Neural cell (in vitro differentiated cells): ENCODE data around the gene INPP5A. TPM values are rescaled to one million over a fixed set of nuclear protein-coding genes. Genes with fewer than 3 reads are reported as not detected.

Source experiments
- H2AFZ ChIP-seq: fragments of 200-600, 300-800 bp; sonication (generic), shearing (Covaris generic); 2 replicates; pipeline ENCODE4 v1.6.0; 2014; ENCODE audit warnings: low read depth, mild to moderate bottlenecking, antibody characterized with exemption, low read length, moderate library complexity
- H3F3A ChIP-seq: fragments of 200-600 bp; shearing (Covaris generic); 2 replicates; pipeline ENCODE4 v1.6.1; 2016; ENCODE audit warnings: mild to moderate bottlenecking, moderate library complexity, mixed read lengths, antibody characterized with exemption, low read length; ENCODE audit not compliant: insufficient read depth, poor library complexity, severe bottlenecking
- H3K27ac ChIP-seq: fragments of 200-600, 300-800 bp; sonication (generic), shearing (Covaris generic); 2 replicates; pipeline ENCODE4 v1.5.1; 2014; ENCODE audit warnings: mild to moderate bottlenecking, low read length, moderate library complexity
- H3K27me3 ChIP-seq: fragments of 300-800, 200-600 bp; sonication (generic), shearing (Covaris generic); 2 replicates; pipeline ENCODE4 v1.6.0; 2014; ENCODE audit warnings: mild to moderate bottlenecking, low read depth, low read length, moderate library complexity; ENCODE audit not compliant: insufficient read depth
- H3K36me3 ChIP-seq: fragments of 300-800, 200-600 bp; sonication (generic), shearing (Covaris generic); 2 replicates; pipeline ENCODE4 v1.5.1; 2014; ENCODE audit warnings: mild to moderate bottlenecking, antibody characterized with exemption, low read length, moderate library complexity; ENCODE audit not compliant: insufficient read depth
- H3K4me2 ChIP-seq: fragments of 300-800, 200-600 bp; sonication (generic), shearing (Covaris generic); 2 replicates; pipeline ENCODE4 v1.6.0; 2014; ENCODE audit warnings: mild to moderate bottlenecking, low read length
- H3K4me3 ChIP-seq: fragments of 300-800, 200-600 bp; sonication (generic), shearing (Covaris generic); 2 replicates; pipeline ENCODE4 v1.5.1; 2014; ENCODE audit warnings: mild to moderate bottlenecking, low read length, moderate library complexity
- H3K79me2 ChIP-seq: fragments of 200-600 bp; shearing (Covaris generic); replicated peaks from 2 replicates; pipeline ENCODE4 v1.6.0; 2014; ENCODE audit warnings: mild to moderate bottlenecking, low read length, moderate library complexity; ENCODE audit not compliant: insufficient read depth
- H3K9ac ChIP-seq: fragments of 300-800, 200-600 bp; sonication (generic), shearing (Covaris generic); 2 replicates; pipeline ENCODE4 v1.6.1; 2016; ENCODE audit warnings: mild to moderate bottlenecking, low read length, mixed read lengths
- H3K9me2 ChIP-seq: fragments of 200-600 bp; shearing (Covaris generic); 2 replicates; pipeline ENCODE4 v1.6.1; 2016; ENCODE audit warnings: mild to moderate bottlenecking, low read length, mixed read lengths; ENCODE audit not compliant: insufficient read depth
- H3K9me3 ChIP-seq: fragments of 200-600, 300-800 bp; sonication (generic), shearing (Covaris generic); 2 replicates; pipeline ENCODE4 v1.6.1; 2016; ENCODE audit warnings: mild to moderate bottlenecking, mixed run types, low read length, moderate library complexity, mixed read lengths
- H4K20me1 ChIP-seq: fragments of 200-600 bp; shearing (Covaris generic); 2 replicates; pipeline ENCODE4 v1.6.1; 2016; ENCODE audit warnings: mild to moderate bottlenecking, mixed run types; ENCODE audit not compliant: insufficient read depth
- EP300 ChIP-seq: fragments of 450-650 bp; conservative IDR thresholded peaks from 2 replicates; pipeline ENCODE4 v1.6.1; 2014; ENCODE audit warnings: antibody characterized with exemption, mild to moderate bottlenecking, moderate library complexity; ENCODE audit not compliant: poor library complexity, severe bottlenecking
- EZH2 ChIP-seq: fragments of 200-600, 300-800 bp; shearing (Covaris generic), sonication (generic); IDR thresholded peaks from 2 replicates; pipeline ENCODE4 v1.6.1; 2014; ENCODE audit warnings: antibody characterized with exemption, low read length, borderline replicate concordance, mild to moderate bottlenecking; ENCODE audit not compliant: insufficient read depth, poor library complexity, severe bottlenecking
- MXI1 ChIP-seq: fragments of 450-650 bp; conservative IDR thresholded peaks from 2 replicates; pipeline ENCODE4 v1.6.1; 2014; ENCODE audit warnings: antibody characterized with exemption, mild to moderate bottlenecking; ENCODE audit not compliant: poor library complexity, severe bottlenecking
- POLR2AphosphoS5 ChIP-seq: IDR thresholded peaks from 2 replicates; pipeline ENCODE4 v1.6.1; 2012
- RAD21 ChIP-seq: fragments of 450-650 bp; conservative IDR thresholded peaks from 2 replicates; pipeline ENCODE4 v1.6.1; 2014; ENCODE audit warnings: antibody characterized with exemption, mild to moderate bottlenecking, moderate library complexity
- SMC3 ChIP-seq: fragments of 450-650 bp; conservative IDR thresholded peaks from 2 replicates; pipeline ENCODE4 v1.6.1; 2014; ENCODE audit warnings: antibody characterized with exemption, mild to moderate bottlenecking, moderate library complexity; ENCODE audit not compliant: poor library complexity
- TAF1 ChIP-seq: IDR thresholded peaks from 2 replicates; pipeline ENCODE4 v1.6.1; 2012; ENCODE audit warnings: low read depth
- polyA plus RNA-seq: library from polyadenylated mRNA; depleted of rRNA; stranded (reverse); fragments of >200 nt; gene quantifications from 2 replicates; pipeline ENCODE4 v1.2.3, GENCODE V29; 2014
- TF ChIP-seq, protein P1 (sequence below): fragments of 450-650 bp; IDR thresholded peaks from 2 replicates; pipeline ENCODE4 v1.5.1; 2014; ENCODE audit warnings: antibody characterized with exemption, mild to moderate bottlenecking, moderate library complexity; ENCODE audit not compliant: poor library complexity, severe bottlenecking
- TF ChIP-seq, protein P2 (sequence below): IDR thresholded peaks from 2 replicates; pipeline ENCODE4 v1.6.1; 2012; ENCODE audit warnings: borderline replicate concordance

Gene INPP5A
- polyA plus RNA-seq, 1 donor from 2014 or later, result 48.8 TPM

DNA sequence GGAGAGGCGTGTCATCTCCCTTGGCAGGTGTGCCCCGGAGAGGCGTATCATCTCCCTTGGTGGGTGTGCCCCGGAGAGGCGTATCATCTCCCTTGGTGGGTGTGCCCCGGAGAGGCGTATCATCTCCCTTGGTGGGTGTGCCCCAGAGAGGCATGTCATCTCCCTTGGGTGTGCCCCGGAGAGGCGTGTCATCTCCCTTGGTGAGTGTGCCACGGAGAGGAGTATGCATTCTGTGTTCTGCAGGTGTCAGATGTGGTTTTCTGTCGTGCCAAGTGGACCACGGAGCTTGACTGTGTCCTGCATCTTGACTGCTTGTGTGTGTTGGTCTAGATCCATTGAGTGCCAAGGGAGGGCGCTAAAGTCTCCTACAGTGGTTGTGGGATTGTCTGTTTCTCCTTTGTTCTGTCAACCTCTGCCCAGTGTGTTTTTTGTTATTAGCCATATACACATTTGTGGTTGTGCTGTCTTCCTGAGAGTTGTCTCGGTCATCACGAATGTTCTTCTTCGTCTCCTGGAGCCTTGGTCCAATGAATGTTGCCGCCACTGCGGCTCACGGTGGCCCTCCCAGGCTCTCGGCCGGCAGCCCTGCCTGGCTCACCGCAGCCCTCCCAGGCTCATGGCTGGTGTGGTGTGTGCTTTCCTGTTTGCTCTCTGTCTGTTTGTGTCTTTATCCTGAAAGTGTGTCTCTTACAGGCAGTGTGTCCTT, 96.8 kb downstream of the INPP5A start:
- Histone ChIP-seq H2AFZ (no peak overlapping the region), H3K9me2 (no peaks in the 10 kb centered on the region), H3K27me3 (no peaks in the 10 kb centered on the region), H3K9me3 (no peaks in the 10 kb centered on the region), H3K9ac (no peak overlapping the region), H3K36me3 (no peaks in the 10 kb centered on the region), H3K27ac (no peak overlapping the region), H3K4me3 (no peak overlapping the region), H3F3A (no peaks in the 10 kb centered on the region), H3K4me2 (no peak overlapping the region), H4K20me1 (no peaks in the 10 kb centered on the region), H3K79me2 (no peaks in the 10 kb centered on the region)
- TF ChIP-seq EP300 (no peak), EZH2 (no peak), SMC3 (no peak), MXI1 (no peak), POLR2AphosphoS5 (no peak), TAF1 (no peak), RAD21 (no peak)
- TF ChIP-seq, protein P1, sequence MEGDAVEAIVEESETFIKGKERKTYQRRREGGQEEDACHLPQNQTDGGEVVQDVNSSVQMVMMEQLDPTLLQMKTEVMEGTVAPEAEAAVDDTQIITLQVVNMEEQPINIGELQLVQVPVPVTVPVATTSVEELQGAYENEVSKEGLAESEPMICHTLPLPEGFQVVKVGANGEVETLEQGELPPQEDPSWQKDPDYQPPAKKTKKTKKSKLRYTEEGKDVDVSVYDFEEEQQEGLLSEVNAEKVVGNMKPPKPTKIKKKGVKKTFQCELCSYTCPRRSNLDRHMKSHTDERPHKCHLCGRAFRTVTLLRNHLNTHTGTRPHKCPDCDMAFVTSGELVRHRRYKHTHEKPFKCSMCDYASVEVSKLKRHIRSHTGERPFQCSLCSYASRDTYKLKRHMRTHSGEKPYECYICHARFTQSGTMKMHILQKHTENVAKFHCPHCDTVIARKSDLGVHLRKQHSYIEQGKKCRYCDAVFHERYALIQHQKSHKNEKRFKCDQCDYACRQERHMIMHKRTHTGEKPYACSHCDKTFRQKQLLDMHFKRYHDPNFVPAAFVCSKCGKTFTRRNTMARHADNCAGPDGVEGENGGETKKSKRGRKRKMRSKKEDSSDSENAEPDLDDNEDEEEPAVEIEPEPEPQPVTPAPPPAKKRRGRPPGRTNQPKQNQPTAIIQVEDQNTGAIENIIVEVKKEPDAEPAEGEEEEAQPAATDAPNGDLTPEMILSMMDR, result no peak
- TF ChIP-seq, protein P2, sequence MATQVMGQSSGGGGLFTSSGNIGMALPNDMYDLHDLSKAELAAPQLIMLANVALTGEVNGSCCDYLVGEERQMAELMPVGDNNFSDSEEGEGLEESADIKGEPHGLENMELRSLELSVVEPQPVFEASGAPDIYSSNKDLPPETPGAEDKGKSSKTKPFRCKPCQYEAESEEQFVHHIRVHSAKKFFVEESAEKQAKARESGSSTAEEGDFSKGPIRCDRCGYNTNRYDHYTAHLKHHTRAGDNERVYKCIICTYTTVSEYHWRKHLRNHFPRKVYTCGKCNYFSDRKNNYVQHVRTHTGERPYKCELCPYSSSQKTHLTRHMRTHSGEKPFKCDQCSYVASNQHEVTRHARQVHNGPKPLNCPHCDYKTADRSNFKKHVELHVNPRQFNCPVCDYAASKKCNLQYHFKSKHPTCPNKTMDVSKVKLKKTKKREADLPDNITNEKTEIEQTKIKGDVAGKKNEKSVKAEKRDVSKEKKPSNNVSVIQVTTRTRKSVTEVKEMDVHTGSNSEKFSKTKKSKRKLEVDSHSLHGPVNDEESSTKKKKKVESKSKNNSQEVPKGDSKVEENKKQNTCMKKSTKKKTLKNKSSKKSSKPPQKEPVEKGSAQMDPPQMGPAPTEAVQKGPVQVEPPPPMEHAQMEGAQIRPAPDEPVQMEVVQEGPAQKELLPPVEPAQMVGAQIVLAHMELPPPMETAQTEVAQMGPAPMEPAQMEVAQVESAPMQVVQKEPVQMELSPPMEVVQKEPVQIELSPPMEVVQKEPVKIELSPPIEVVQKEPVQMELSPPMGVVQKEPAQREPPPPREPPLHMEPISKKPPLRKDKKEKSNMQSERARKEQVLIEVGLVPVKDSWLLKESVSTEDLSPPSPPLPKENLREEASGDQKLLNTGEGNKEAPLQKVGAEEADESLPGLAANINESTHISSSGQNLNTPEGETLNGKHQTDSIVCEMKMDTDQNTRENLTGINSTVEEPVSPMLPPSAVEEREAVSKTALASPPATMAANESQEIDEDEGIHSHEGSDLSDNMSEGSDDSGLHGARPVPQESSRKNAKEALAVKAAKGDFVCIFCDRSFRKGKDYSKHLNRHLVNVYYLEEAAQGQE, result no peak

DNA sequence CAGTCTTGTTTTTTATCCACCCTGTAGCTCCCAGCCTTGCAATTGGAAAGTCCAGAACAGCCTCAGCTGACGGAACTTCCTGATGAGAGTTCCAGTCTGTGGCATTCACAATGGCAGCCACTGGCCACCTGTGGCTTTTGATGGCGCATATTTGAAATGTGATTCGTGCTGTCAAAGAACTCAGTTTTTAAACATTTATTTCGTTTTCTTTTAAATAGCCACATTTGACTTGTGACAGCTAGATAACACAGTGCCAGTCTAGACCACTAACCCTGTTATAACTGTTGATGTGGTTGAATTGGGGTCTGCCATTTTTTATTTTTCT, 97.3 kb downstream of the INPP5A start:
- Histone ChIP-seq H3K27me3 (no peaks in the 10 kb centered on the region), H3K4me2 (no peak overlapping the region), H3K9me2 (no peaks in the 10 kb centered on the region), H3K36me3 (no peaks in the 10 kb centered on the region), H3K79me2 (no peaks in the 10 kb centered on the region), H4K20me1 (no peaks in the 10 kb centered on the region), H3K4me3 (no peak overlapping the region), H2AFZ (no peak overlapping the region), H3K9ac (no peak overlapping the region), H3F3A (no peaks in the 10 kb centered on the region), H3K9me3 (no peaks in the 10 kb centered on the region), H3K27ac (no peak overlapping the region)
- TF ChIP-seq POLR2AphosphoS5, result no peak
- TF ChIP-seq EZH2, result no peak
